Rectal smooth muscle tissue (tissue), 1 donor: Measurements from ENCODE around the gene RRAGD.
"Not testable (repeated sequence)": the region's sequence is repeated elsewhere in the genome, so short reads cannot be mapped to it uniquely, and the experiment has no call there.

Source experiments
- H3K27ac ChIP-seq: one replicate; pipeline ENCODE4 v1.7.0; 2013; ENCODE audit warnings: low read depth, low read length, inconsistent platforms
- H3K27me3 ChIP-seq: one replicate; pipeline ENCODE4 v1.7.0; 2013; ENCODE audit warnings: low read length; ENCODE audit not compliant: control insufficient read depth, insufficient read depth
- H3K36me3 ChIP-seq: one replicate; pipeline ENCODE4 v1.7.0; 2013; ENCODE audit warnings: low read length; ENCODE audit not compliant: control insufficient read depth, insufficient read depth
- H3K4me1 ChIP-seq: one replicate; pipeline ENCODE4 v1.7.0; 2013; ENCODE audit warnings: low read length; ENCODE audit not compliant: control insufficient read depth, insufficient read depth
- H3K4me3 ChIP-seq: one replicate; pipeline ENCODE4 v1.7.0; 2013; ENCODE audit warnings: low read length
- H3K9ac ChIP-seq: one replicate; pipeline ENCODE4 v1.7.0; 2013; ENCODE audit warnings: low read length

RRAGD gene

DNA sequence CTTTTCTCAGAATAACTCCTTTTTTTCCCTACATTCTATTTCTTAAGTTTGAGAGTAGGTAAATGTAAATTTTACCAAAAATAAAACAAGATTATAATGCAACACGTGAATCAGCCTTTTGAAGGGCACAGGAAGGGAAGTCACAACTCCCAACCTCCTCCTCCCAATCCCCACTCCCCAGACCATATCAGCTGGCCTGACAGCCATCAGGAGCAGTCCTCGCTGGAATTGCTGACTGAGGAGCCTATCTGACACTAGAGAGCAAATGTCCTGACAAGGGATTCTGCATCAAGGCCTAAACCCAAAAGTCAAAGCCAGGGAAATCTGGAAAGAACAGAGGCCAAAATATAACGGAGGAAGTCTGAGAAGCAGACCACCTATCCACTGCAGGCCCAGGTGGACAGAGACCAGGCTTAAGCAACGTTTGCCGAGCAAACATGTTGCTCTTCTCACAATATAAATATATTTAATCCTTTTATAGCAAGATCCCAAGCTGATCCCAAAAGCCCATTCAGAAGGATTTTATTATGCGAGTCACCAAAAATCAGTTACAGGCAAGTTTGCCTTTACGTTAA lies 2.5 kb downstream of the RRAGD start:
- H3K9ac ChIP-seq: no peak overlapping the region
- H3K27ac ChIP-seq: no peak overlapping the region
- no peaks in the 10 kb centered on the region for H3K4me1 ChIP-seq
- no peaks in the 10 kb centered on the region for H3K36me3 ChIP-seq
- H3K4me3 ChIP-seq: no peak overlapping the region
- H3K27me3 ChIP-seq: no peaks in the 10 kb centered on the region

DNA sequence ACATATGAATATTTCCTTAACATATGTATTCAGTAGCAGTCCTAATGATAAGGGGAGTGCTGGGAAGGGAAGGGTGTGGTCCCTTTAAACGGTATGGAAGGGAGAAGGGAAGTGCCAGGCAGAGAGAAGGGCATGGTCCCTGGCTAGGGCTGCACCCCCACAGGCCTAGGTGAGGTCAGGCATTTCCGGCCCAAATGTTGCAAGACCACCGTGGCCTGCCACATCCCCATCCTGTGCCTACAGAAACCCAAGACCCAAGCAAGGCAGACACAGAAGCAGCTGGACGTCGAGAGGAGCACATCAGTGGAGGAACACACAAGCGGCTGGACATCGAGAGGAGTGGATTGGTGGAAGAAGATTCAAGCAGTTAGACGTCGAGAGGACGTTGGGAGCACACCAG lies 5.9 kb downstream of the RRAGD start:
- Histone ChIP-seq H3K36me3 (no peaks in the 10 kb centered on the region), H3K27me3 (no peaks in the 10 kb centered on the region), H3K27ac (no peak overlapping the region), H3K4me1 (no peaks in the 10 kb centered on the region), H3K4me3 (no peak overlapping the region), H3K9ac (no peak overlapping the region)

DNA sequence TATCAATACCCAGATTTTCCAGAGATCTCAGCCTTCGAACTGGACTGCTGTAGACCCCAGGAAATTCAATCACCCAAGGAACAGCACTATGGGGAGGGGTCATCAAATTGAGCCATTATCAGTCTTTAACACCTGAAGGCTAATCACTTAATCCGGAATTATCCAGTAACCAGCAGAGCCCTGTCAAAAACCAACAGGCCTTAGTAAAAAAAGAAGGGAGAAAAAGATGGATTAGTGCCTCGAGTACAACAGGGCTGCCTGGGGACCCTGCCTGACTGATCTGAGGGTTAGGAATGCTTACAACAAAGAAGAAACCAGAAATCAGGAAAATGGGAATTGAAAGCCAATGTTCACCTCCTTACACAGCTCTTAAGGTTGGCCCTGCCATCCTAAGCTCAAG lies 7.6 kb downstream of the RRAGD start:
- no peaks in the 10 kb centered on the region for H3K27me3 ChIP-seq
- H3K9ac ChIP-seq: no peak overlapping the region
- no peaks in the 10 kb centered on the region for H3K36me3 ChIP-seq
- H3K4me1 ChIP-seq: no peaks in the 10 kb centered on the region
- H3K4me3 ChIP-seq: no peak overlapping the region
- no peak overlapping the region for H3K27ac ChIP-seq

DNA sequence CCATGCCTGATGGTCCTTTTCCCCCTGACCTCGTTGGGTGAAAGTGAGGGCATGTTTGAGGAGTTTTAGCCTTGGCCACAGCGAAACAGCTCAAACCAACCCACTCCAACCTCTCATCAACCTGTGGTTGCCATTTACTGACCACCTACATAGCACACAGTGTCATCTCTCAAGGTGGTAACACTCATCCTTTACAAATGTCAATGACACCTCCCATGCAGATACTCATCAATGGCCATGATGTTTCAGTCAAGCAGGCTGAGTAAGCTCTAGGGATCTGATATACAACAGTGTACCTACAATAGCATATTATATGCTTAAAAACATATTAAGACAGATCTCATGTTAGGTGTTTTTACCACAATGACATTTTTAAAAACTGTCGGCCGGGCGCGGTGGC lies 9.3 kb downstream of the RRAGD start:
- Histone ChIP-seq H3K27me3 (no peaks in the 10 kb centered on the region), H3K36me3 (no peaks in the 10 kb centered on the region), H3K27ac (no peak overlapping the region), H3K4me3 (no peak overlapping the region), H3K4me1 (no peaks in the 10 kb centered on the region), H3K9ac (no peak overlapping the region)

DNA sequence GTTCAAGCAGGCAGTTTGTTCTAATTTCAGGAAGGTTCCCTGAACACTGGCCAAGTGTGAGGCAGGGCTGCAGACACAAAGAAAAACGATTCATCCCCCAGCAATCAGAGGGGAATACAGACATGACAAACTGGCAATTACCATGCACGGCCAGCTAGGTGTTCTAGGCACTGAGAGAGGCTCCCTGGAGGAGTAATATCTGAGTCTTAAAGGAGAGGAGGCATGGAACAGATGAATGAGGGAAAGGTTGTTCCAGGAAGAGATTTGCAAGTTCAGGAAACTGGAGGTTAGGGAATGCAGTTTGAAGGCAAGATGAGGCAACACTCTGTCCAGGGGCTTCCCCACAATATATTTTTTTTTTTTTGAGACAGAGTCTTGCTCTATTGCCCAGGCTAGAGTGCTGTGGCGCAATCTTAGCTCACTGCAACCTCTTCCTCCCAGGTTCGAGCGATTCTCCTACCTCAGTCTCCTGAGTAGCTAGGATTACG lies 11.1 kb downstream of the RRAGD start:
- Histone ChIP-seq H3K27ac (no peak overlapping the region), H3K27me3 (no peaks in the 10 kb centered on the region), H3K4me3 (no peak overlapping the region), H3K4me1 (no peaks in the 10 kb centered on the region), H3K9ac (no peak overlapping the region), H3K36me3 (no peaks in the 10 kb centered on the region)

DNA sequence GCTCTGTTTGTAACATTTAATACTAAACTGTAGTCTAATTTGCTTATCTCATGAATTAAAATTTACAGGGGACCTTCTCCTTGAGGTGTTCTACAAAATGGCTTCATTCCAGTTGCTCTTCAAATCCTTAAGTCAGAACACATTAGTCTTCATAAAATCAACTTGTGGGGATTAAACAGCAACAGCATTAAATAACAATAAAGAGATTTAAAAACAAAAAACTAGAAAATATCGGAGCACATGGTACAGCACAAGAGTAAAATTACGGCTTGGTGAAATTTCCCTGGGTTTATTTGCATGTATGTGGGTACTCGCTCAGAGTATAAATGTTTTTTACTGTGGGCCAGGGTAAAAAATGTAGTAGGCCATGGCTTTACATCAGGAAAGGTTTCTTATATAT lies 12.0 kb downstream of the RRAGD start:
- Histone ChIP-seq H3K4me1 (no peaks in the 10 kb centered on the region), H3K27ac (no peak overlapping the region), H3K36me3 (no peaks in the 10 kb centered on the region), H3K9ac (no peak overlapping the region), H3K4me3 (no peak overlapping the region), H3K27me3 (no peaks in the 10 kb centered on the region)

DNA sequence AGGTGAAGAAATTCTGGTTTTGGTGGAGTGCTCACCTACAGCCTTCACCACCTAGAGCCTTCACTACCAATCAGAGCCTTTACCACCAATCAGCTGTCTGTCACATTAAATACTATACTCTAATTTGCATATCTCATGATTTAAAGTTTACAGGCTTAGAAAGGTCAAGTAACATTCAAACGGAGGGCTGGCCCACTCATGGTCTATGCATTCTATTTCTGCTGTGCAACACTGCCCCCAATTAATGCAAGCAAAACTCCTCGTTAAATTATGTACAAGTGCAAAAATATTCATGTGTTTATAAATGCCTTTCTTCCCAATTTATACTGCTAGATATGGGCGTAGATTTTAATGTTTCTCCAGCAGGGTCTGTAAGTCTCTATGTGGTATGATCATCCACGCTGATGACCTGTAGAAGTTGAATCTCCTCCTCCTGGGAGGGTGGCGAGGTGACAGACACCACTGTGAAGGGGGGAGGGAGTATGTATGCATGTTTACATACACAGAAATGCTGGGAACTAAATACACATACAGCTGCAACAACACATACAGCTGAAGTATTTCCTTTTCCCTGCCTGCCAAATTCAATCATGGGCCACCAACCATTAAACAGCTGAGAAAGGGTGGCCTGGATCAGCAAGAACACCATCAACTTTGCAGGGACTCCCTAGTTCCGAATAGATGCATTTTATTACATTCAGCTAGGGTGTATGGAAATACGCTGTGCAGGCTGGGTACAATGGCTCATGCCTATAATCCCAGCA lies 13.1 kb downstream of the RRAGD start:
- no peaks in the 10 kb centered on the region for H3K4me1 ChIP-seq
- no peak overlapping the region for H3K4me3 ChIP-seq
- no peaks in the 10 kb centered on the region for H3K36me3 ChIP-seq
- H3K27me3 ChIP-seq: no peaks in the 10 kb centered on the region
- H3K27ac ChIP-seq: no peak overlapping the region
- H3K9ac ChIP-seq: no peak overlapping the region

DNA sequence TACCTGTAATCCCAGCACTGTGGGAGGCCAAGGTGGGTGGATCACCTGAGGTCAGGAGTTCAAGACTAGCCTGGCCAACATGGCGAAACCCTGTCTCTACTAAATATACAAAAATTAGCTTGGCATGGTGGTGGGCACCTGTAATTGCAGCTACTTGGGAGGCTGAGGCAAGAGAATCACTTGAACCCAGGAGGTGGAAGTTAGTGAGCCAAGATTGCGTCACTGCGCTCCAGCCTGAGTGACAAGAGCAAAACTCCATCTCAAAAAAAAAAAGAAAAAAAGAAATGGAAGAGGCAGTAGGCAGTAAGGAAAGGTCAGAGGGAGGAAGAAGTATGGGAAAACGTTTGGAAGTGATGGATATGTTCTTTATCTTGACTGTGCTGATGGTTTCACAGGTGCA lies 14.2 kb downstream of the RRAGD start:
- not testable (repeated sequence) for H3K36me3 ChIP-seq, H3K27me3 ChIP-seq, H3K9ac ChIP-seq, H3K27ac ChIP-seq, H3K4me1 ChIP-seq, H3K4me3 ChIP-seq

DNA sequence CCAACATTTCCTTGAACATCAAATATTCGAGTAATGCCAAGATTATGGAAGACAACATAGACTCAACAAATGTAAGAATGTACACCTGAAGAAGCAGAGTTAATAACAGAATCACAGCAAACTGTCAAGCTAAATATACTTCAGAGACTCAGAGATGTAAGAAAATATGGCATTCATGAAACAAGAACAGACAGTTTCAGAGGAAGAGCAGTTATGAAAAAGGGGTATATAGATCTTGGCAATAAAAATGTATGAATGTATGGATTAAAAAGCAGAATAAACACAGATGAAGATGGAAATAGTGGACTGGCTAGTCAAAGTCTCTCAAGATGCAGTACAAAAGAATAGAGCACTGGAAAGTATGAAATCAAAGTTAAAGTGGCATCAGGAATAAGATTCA lies 18.4 kb downstream of the RRAGD start:
- no peaks in the 10 kb centered on the region for H3K4me1 ChIP-seq
- H3K4me3 ChIP-seq: no peak overlapping the region
- H3K27me3 ChIP-seq: no peaks in the 10 kb centered on the region
- H3K9ac ChIP-seq: no peak overlapping the region
- no peak overlapping the region for H3K27ac ChIP-seq
- no peaks in the 10 kb centered on the region for H3K36me3 ChIP-seq

DNA sequence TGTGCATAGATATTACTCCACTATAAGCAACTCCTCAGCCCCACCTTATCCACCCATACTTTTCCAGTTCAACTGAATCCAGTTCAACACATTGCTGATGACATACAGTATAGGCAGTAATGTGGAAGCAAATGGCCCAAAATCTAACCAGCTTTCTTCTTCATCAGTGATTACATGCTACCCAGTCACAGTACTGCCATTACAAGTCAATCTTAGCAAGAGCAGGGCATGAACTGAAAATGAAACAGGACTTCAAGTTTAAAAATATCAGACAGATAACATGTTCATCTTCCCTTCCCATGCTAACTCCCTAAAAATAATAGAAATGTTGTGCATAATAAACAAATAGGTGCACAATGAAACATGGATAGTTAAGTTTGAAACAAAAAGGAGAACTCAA lies 19.2 kb downstream of the RRAGD start:
- H3K9ac ChIP-seq: no peak overlapping the region
- H3K27ac ChIP-seq: no peak overlapping the region
- no peaks in the 10 kb centered on the region for H3K27me3 ChIP-seq
- H3K36me3 ChIP-seq: no peaks in the 10 kb centered on the region
- no peak overlapping the region for H3K4me3 ChIP-seq
- no peaks in the 10 kb centered on the region for H3K4me1 ChIP-seq

DNA sequence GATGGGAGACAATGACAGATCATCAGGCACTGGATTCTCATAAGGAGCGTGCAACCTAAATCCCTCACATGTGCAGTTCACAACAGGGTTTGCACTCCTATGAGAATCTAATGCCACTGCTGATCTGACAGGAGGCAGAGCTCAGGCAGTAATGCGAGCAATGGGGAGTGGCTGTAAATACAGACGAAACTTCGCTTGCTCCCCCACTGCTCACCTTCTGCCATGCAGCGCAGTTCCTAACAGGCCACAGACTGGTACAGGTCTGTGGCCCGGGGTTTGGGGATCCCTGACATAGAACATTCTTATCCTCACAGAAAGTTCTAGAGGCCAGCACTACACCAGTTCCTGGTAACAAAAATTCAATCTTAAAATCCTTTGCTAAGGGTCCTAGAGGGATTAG lies 23.2 kb downstream of the RRAGD start:
- H3K4me1 ChIP-seq: peaks cover 4% of the 10 kb centered on the region
- H3K27ac ChIP-seq: no peak overlapping the region
- H3K27me3 ChIP-seq: no peaks in the 10 kb centered on the region
- H3K36me3 ChIP-seq: no peaks in the 10 kb centered on the region
- H3K9ac ChIP-seq: no peak overlapping the region
- no peak overlapping the region for H3K4me3 ChIP-seq

DNA sequence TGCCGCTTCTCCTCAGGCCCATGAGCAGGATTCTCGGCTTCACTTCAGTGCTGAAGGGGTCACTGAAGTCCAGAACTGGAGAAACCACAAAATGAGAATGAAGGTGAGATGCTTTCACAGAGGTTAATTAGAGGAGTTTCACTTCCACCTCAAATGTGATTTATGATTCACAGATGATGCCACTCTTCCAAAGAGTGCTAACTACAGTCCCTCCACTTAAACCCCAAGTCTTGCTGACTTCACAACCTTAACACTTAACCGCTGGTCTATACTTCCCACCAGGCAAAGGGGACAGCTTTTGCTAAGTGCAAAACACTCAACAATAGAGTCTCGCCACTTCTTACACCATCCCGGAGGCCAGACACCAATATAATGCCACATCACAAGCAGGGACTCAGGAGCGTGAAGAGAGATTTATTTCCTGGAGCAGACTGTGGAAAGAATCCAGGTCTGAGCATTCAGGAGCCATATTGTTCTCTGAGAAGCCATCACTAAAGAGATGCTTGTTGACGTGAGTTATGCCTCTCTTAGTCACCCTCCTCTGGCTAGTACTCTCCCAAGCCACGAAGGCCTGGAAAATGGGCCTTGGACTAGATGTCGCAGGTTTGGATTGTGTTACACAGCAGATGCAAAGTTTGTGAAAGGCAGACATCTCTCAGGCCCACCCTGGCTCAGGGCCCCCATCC lies 24.4 kb downstream of the RRAGD start:
- no peaks in the 10 kb centered on the region for H3K27me3 ChIP-seq
- peaks cover 4% of the 10 kb centered on the region for H3K4me1 ChIP-seq
- H3K4me3 ChIP-seq: no peak overlapping the region
- H3K27ac ChIP-seq: no peak overlapping the region
- no peak overlapping the region for H3K9ac ChIP-seq
- no peaks in the 10 kb centered on the region for H3K36me3 ChIP-seq
